Hepatocyte (in vitro differentiated cells): ENCODE results near the gene DSTYK.

Source experiments
- CTCF ChIP-seq: fragments of 200-600 bp; sonication (generic); IDR thresholded peaks from 2 replicates; pipeline ENCODE4 v1.5.1; 2016; ENCODE audit warnings: antibody characterized with exemption, mild to moderate bottlenecking; ENCODE audit not compliant: poor library complexity
- EZH2 ChIP-seq: fragments of 200-600 bp; sonication (generic); IDR thresholded peaks from 2 replicates; pipeline ENCODE4 v1.6.1; 2016; ENCODE audit warnings: antibody characterized with exemption, mild to moderate bottlenecking, borderline replicate concordance
- EZH2phosphoT487 ChIP-seq: fragments of 200-600 bp; sonication (generic); IDR thresholded peaks from one replicate; pipeline ENCODE4 v1.6.1; 2018; ENCODE audit warnings: antibody characterized with exemption, mild to moderate bottlenecking, low read depth, moderate library complexity; ENCODE audit not compliant: unreplicated experiment, severe bottlenecking

GRCh38 chr1:205168291-205168690 lies 43.2 kb downstream of the DSTYK start:
- TF ChIP-seq CTCF: no peak
- no peak for TF ChIP-seq EZH2phosphoT487
- no peak for TF ChIP-seq EZH2
